Kidney epithelial cell (primary cell): ENCODE data around the gene C1QTNF8. TPM values are rescaled to one million over a fixed set of nuclear protein-coding genes. Genes with fewer than 3 reads are reported as not detected.

ENCODE experiments used
- DNase-seq: peaks from one replicate; pipeline ENCODE4 v3.0.0-alpha.2; 2010; ENCODE audit warnings: low read depth
- H3K27me3 ChIP-seq: 2 replicates; pipeline ENCODE4 v1.6.0; 2011; ENCODE audit warnings: low read length; ENCODE audit not compliant: control insufficient read depth, insufficient read depth
- H3K36me3 ChIP-seq: 2 replicates; pipeline ENCODE4 v1.5.1; 2011; ENCODE audit warnings: low read length; ENCODE audit not compliant: control insufficient read depth, insufficient read depth
- H3K4me3 ChIP-seq: 2 replicates; pipeline ENCODE4 v1.5.1; 2011; ENCODE audit warnings: low read depth, mild to moderate bottlenecking, control low read depth, low read length
- total RNA-seq: library from RNA; depleted of rRNA; stranded (reverse); fragments of >200 nt; gene quantifications from 2 replicates; pipeline ENCODE4 v1.2.3, GENCODE V29; 2015
- TF ChIP-seq, protein P1 (sequence below): IDR thresholded peaks from 2 replicates; pipeline ENCODE4 v1.5.1; 2011; ENCODE audit warnings: mild to moderate bottlenecking, moderate library complexity, low read length, control low read depth, inconsistent platforms; ENCODE audit not compliant: insufficient read depth, poor library complexity, severe bottlenecking

C1QTNF8 gene
- total RNA-seq, 1 donor from 2014 or later: not detected

DNA sequence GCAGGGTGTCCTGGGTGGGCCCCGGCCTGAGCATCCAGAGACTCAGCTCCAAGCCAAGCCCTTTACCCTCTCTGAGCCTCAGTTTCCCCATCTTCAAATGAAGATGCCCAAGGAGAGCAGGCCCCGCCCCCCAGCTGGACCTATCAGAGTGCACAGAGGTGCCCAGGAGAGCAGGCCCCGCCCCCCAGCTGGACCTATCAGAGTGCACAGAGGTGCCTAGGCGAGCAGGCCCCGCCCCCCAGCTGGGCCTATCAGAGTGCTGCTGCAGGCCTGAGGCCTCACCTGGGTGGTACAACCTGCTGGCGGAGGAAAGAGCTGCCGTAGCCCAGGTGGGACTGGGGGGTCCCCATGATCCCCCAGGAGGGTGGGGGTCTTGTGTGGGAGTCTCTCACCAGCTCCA, 26.9 kb downstream of the C1QTNF8 start:
- TF ChIP-seq, protein P1, sequence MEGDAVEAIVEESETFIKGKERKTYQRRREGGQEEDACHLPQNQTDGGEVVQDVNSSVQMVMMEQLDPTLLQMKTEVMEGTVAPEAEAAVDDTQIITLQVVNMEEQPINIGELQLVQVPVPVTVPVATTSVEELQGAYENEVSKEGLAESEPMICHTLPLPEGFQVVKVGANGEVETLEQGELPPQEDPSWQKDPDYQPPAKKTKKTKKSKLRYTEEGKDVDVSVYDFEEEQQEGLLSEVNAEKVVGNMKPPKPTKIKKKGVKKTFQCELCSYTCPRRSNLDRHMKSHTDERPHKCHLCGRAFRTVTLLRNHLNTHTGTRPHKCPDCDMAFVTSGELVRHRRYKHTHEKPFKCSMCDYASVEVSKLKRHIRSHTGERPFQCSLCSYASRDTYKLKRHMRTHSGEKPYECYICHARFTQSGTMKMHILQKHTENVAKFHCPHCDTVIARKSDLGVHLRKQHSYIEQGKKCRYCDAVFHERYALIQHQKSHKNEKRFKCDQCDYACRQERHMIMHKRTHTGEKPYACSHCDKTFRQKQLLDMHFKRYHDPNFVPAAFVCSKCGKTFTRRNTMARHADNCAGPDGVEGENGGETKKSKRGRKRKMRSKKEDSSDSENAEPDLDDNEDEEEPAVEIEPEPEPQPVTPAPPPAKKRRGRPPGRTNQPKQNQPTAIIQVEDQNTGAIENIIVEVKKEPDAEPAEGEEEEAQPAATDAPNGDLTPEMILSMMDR: no peak
- no peak overlapping the region for H3K4me3 ChIP-seq
- H3K27me3 ChIP-seq: peaks cover 79% of the 10 kb centered on the region
- no peaks in the 10 kb centered on the region for H3K36me3 ChIP-seq
- no peak for DNase-seq

DNA sequence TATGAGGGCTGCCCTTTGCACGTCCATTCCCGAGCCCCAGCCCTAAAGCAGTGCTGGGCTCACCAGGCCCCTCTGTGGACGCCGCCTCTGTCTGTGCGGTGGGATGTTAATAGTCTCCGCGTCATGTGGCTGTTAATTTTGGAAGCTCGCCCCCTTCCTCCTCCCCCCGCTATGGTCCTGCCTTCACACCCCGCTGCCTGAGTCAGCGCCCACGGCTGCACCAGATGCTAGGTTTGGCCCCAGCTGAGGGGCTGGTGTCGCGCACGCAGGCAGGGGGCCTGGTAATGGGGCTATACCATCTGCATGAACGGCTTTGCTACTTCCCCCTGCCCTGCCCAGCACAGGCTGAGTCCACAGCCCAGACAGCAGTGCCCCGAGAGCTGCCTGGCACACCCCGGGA, 27.6 kb downstream of the C1QTNF8 start:
- peaks cover 77% of the 10 kb centered on the region for H3K27me3 ChIP-seq
- TF ChIP-seq, protein P1: no peak
- no peak overlapping the region for H3K4me3 ChIP-seq
- no peak for DNase-seq
- no peaks in the 10 kb centered on the region for H3K36me3 ChIP-seq

DNA sequence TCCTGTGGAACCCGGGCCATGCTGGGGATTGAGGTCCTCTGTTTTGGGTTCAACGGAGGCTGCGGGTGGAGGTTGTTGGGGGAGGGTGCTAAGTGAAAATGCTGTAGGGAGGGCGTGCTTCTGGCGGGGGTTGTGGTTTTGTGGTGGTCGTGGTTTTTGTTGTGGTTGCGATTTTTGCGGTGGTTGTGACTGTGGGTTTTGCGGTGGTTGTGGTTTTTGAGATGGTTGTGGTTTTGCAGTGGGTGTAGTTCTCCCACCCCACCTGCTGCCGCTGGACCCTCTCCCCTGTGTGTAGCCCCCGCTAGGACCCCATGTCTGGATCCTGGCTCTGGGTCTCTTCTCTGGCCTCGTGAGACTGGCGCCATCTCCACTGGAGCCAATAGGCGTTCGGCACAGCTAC, 28.4 kb downstream of the C1QTNF8 start:
- no peak for DNase-seq
- Histone ChIP-seq H3K36me3 (no peaks in the 10 kb centered on the region), H3K27me3 (peaks cover 70% of the 10 kb centered on the region), H3K4me3 (no peak overlapping the region)
- TF ChIP-seq, protein P1: no peak

DNA sequence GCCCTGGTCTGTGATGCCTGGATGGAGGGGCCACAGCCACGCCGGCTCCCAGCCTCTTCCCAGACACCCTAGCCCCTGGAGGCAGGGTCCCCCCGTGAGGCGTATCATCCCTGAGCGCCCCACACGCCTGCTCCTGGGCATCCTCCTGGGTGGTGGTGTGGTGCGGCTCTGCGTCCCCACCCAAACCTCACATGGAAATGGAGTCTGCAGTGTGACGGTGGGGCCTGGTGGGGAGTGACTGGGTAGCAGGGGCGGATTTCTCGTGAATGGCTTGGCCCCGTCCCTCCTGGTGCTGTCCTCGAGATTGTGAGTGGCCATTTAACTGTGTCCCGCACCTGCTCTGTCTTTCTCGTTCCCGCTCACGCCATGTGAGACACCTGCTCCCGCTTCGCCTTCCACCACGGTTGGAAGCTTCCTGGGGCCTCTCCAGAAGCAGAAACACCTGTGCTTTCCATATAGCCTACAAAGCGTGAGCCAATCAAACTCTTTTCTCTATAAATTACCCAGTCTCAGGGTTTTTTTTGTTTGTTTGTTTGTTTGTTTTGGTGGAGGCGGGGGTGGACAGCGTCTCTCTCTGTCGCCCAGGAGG, 29.4 kb downstream of the C1QTNF8 start:
- Histone ChIP-seq H3K27me3 (peaks cover 63% of the 10 kb centered on the region), H3K4me3 (no peak overlapping the region), H3K36me3 (no peaks in the 10 kb centered on the region)
- DNase-seq: no peak
- TF ChIP-seq, protein P1: no peak

DNA sequence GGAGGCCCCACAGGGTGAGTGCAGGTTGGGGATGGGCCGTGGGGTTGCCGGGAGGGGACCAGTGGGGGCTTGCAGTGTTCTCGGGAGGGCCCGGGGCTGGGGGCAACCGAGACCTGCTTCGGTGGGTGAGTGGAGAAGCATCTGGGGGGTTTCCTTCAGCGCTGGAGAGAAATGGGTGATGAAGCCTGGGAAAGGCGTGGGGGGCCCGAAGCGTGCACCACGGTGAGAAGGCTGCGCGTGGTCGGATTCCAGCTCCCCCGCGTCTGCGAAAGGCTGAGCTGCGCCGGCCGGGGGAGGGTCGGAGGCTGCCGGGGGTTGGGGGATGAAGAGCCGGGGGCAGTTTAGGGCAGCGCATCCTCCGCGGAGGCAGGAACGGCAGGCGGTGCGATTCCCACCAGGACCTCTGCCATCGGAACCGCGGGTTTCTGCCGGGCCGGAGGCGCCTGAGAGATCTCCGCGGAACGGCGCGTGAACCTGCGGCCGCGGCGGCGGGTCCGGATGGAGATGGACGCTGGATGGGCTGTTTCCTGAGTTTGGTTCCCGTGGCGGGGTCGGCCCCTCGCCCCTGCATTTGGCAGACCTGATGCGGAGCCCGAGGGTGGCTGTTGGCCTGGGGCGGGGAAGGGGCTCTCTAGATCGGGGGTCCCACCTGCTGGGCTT, 30.4 kb downstream of the C1QTNF8 start:
- DNase-seq: no peak
- peaks cover 53% of the 10 kb centered on the region for H3K27me3 ChIP-seq
- TF ChIP-seq, protein P1: no peak
- H3K4me3 ChIP-seq: no peak overlapping the region
- no peaks in the 10 kb centered on the region for H3K36me3 ChIP-seq

DNA sequence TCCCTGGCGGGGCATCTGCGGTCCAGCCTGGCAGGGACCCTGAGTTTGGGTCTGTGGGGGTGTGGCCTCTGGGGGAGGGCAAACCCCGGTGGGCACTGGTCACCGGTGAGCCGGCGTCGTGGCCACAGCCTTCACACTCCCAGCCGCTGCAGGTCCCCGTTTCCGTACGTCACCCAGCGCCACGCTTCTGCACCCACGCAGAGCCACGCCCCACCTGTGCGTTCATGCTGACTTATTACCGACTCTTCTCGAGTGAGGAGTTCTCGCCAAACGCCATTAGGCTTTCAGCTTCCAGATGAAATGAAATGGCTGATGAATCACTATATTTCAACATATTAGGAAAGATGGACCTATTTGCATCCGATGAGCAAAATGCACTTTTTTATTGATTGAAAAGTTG, 32.3 kb downstream of the C1QTNF8 start:
- Histone ChIP-seq H3K4me3 (no peak overlapping the region), H3K36me3 (no peaks in the 10 kb centered on the region), H3K27me3 (peaks cover 42% of the 10 kb centered on the region)
- TF ChIP-seq, protein P1: no peak
- no peak for DNase-seq
